Trophoblast cell (in vitro differentiated cells and primary cell): Measurements from ENCODE around the gene TBX15.
A peak's percentile ranks its signal among the peaks of the same experiment; 100 is the strongest.

Source experiments
- DNase-seq, 2 donors: peaks; one replicate each; pipeline ENCODE4 v3.0.0-alpha.2; 2016
- H2AFZ ChIP-seq: 2 replicates; pipeline ENCODE4 v1.6.1; 2013; ENCODE audit warnings: low read length, moderate library complexity, mild to moderate bottlenecking; ENCODE audit not compliant: insufficient read depth, poor library complexity
- H2AK5ac ChIP-seq: 2 replicates; pipeline ENCODE4 v1.6.1; 2013; ENCODE audit warnings: mild to moderate bottlenecking, low read length
- H2BK120ac ChIP-seq: 2 replicates; pipeline ENCODE4 v1.6.1; 2013; ENCODE audit warnings: low read length, mild to moderate bottlenecking, moderate library complexity; ENCODE audit not compliant: insufficient read depth, poor library complexity
- H2BK12ac ChIP-seq: 2 replicates; pipeline ENCODE4 v1.6.1; 2013; ENCODE audit warnings: mild to moderate bottlenecking, low read length, moderate library complexity
- H2BK5ac ChIP-seq: 2 replicates; pipeline ENCODE4 v1.6.1; 2013; ENCODE audit warnings: low read length, low read depth, moderate library complexity, mild to moderate bottlenecking; ENCODE audit not compliant: poor library complexity
- H3K14ac ChIP-seq: 2 replicates; pipeline ENCODE4 v1.6.1; 2013; ENCODE audit warnings: mild to moderate bottlenecking, low read length
- H3K18ac ChIP-seq: 2 replicates; pipeline ENCODE4 v1.6.1; 2013; ENCODE audit warnings: mild to moderate bottlenecking, low read length
- H3K23ac ChIP-seq: 2 replicates; pipeline ENCODE4 v1.6.1; 2013; ENCODE audit warnings: low read length
- H3K27ac ChIP-seq: 2 replicates; pipeline ENCODE4 v1.5.1; 2013; ENCODE audit warnings: low read depth, mild to moderate bottlenecking, inconsistent platforms, low read length, moderate library complexity
- H3K27me3 ChIP-seq: 2 replicates; pipeline ENCODE4 v1.6.1; 2013; ENCODE audit warnings: inconsistent platforms, mild to moderate bottlenecking, low read length, moderate library complexity; ENCODE audit not compliant: insufficient read depth
- H3K36me3 ChIP-seq, 2 experiments: 1 replicate in 1 of 2; 2 replicates in 1 of 2; pipeline ENCODE4 v1.6.1; 2013; ENCODE audit warnings: low read length in 2 of 2, mild to moderate bottlenecking in 2 of 2, moderate library complexity in 1 of 2; ENCODE audit not compliant: insufficient read depth in 2 of 2, control insufficient read depth in 1 of 2
- H3K4ac ChIP-seq: 2 replicates; pipeline ENCODE4 v1.6.1; 2013; ENCODE audit warnings: low read depth, mild to moderate bottlenecking, low read length, moderate library complexity
- H3K4me1 ChIP-seq, 2 experiments: 1 replicate in 1 of 2; 2 replicates in 1 of 2; pipeline ENCODE4 v1.6.1; 2013; ENCODE audit warnings: low read length in 2 of 2, mild to moderate bottlenecking in 2 of 2, moderate library complexity in 1 of 2; ENCODE audit not compliant: insufficient read depth in 2 of 2, control insufficient read depth in 1 of 2
- H3K4me2 ChIP-seq: 2 replicates; pipeline ENCODE4 v1.6.1; 2013; ENCODE audit warnings: inconsistent platforms, mild to moderate bottlenecking, low read length, moderate library complexity
- H3K4me3 ChIP-seq: 2 replicates; pipeline ENCODE4 v1.5.1; 2013; ENCODE audit warnings: mild to moderate bottlenecking, low read depth, low read length, inconsistent platforms
- H3K79me1 ChIP-seq: one replicate; pipeline ENCODE4 v1.6.1; 2013; ENCODE audit warnings: low read length
- H3K79me2 ChIP-seq: 2 replicates; pipeline ENCODE4 v1.6.1; 2013; ENCODE audit warnings: low read length, mild to moderate bottlenecking; ENCODE audit not compliant: control insufficient read depth, insufficient read depth, poor library complexity
- H3K9ac ChIP-seq: 2 replicates; pipeline ENCODE4 v1.6.1; 2013; ENCODE audit warnings: mild to moderate bottlenecking, low read length
- H3K9me3 ChIP-seq: 2 replicates; pipeline ENCODE4 v1.6.1; 2013; ENCODE audit warnings: low read depth, mild to moderate bottlenecking, control low read depth, inconsistent platforms, low read length; ENCODE audit not compliant: insufficient read depth
- H4K12ac ChIP-seq: 2 replicates; pipeline ENCODE4 v1.6.1; 2013; ENCODE audit warnings: low read depth, mild to moderate bottlenecking, low read length, moderate library complexity
- H4K8ac ChIP-seq: 2 replicates; pipeline ENCODE4 v1.6.1; 2013; ENCODE audit warnings: low read depth, mild to moderate bottlenecking, low read length, moderate library complexity
- H4K91ac ChIP-seq: one replicate; pipeline ENCODE4 v1.6.1; 2013; ENCODE audit warnings: low read depth, mild to moderate bottlenecking, low read length, moderate library complexity
- WGBS: extraction: QIAGEN DNeasy Blood & Tissue Kit; methylation state at CpG from one replicate; pipeline ENCODE4 v1.1.7; 2013; ENCODE audit warnings: missing lambda C conversion rate; ENCODE audit not compliant: insufficient read length, insufficient coverage; ENCODE audit errors: extremely low coverage; 5-methylcytosine and 5-hydroxymethylcytosine counted together

TBX15 gene

GRCh38 chr1:118978914-118979701 is 9.0 kb downstream of the TBX15 start:
- H3K14ac ChIP-seq = no peak overlapping the region
- no peaks in the 10 kb centered on the region for H3K79me1 ChIP-seq
- no peak overlapping the region for H3K9ac ChIP-seq
- no CpG with 5 or more reads among the region's 23 CpGs for WGBS
- H2BK5ac ChIP-seq = no peak overlapping the region
- no peak overlapping the region for H2BK120ac ChIP-seq
- no peak overlapping the region for H2BK12ac ChIP-seq
- no peaks in the 10 kb centered on the region for H3K36me3 ChIP-seq
- H4K8ac ChIP-seq = no peak overlapping the region
- peaks cover 4 to 9% of the 10 kb centered on the region in 2 experiments for H3K4me1 ChIP-seq
- peaks cover 8% of the 10 kb centered on the region for H3K9me3 ChIP-seq
- no peak overlapping the region for H2AK5ac ChIP-seq
- peak overlapping the region; percentile 59 for H3K4me2 ChIP-seq
- H3K79me2 ChIP-seq = no peaks in the 10 kb centered on the region
- H3K27me3 ChIP-seq = peaks cover 33% of the 10 kb centered on the region
- DNase-seq = no peak
- H3K18ac ChIP-seq = no peak overlapping the region
- H3K4me3 ChIP-seq = no peak overlapping the region
- no peak overlapping the region for H4K12ac ChIP-seq
- H3K27ac ChIP-seq = no peak overlapping the region
- H3K4ac ChIP-seq = no peak overlapping the region
- H3K23ac ChIP-seq = no peak overlapping the region
- no peak overlapping the region for H4K91ac ChIP-seq
- no peak overlapping the region for H2AFZ ChIP-seq

- Histone ChIP-seq H3K27me3 (peaks cover 18% of the 10 kb centered on the region), H3K27ac (no peak overlapping the region), H4K8ac (no peak overlapping the region), H3K4me3 (no peak overlapping the region), H2BK120ac (no peak overlapping the region), H3K9ac (no peak overlapping the region), H2AK5ac (no peak overlapping the region), H3K79me1 (no peaks in the 10 kb centered on the region), H3K4me1 (peaks cover 2 to 7% of the 10 kb centered on the region in 2 experiments), H2BK5ac (no peak overlapping the region), H2AFZ (no peak overlapping the region), H3K23ac (no peak overlapping the region), H4K12ac (no peak overlapping the region), H3K18ac (no peak overlapping the region), H4K91ac (no peak overlapping the region), H3K4ac (no peak overlapping the region), H3K36me3 (no peaks in the 10 kb centered on the region), H3K9me3 (no peaks in the 10 kb centered on the region), H3K79me2 (no peaks in the 10 kb centered on the region), H3K14ac (no peak overlapping the region), H2BK12ac (no peak overlapping the region), H3K4me2 (no peak overlapping the region)
- WGBS = no CpG with 5 or more reads among the region's 2 CpGs
- no peak for DNase-seq
These were observed 10.5 kb downstream of the TBX15 start for GRCh38 chr1:118977600-118977999.

- H3K79me1 ChIP-seq = no peaks in the 10 kb centered on the region
- no peak overlapping the region for H2BK120ac ChIP-seq
- no peak overlapping the region for H3K4me2 ChIP-seq
- H3K27ac ChIP-seq = no peak overlapping the region
- no peaks in the 10 kb centered on the region for H3K9me3 ChIP-seq
- H3K27me3 ChIP-seq = peaks cover 6% of the 10 kb centered on the region
- DNase-seq = no peak
- H2AFZ ChIP-seq = no peak overlapping the region
- no peak overlapping the region for H4K91ac ChIP-seq
- no peaks in the 10 kb centered on the region for H3K79me2 ChIP-seq
- no peak overlapping the region for H3K18ac ChIP-seq
- no peak overlapping the region for H2BK5ac ChIP-seq
- no peak overlapping the region for H3K9ac ChIP-seq
- H3K4me1 ChIP-seq = peaks cover 0 to 3% of the 10 kb centered on the region in 2 experiments
- WGBS = no CpG with 5 or more reads among the region's 4 CpGs
- H3K14ac ChIP-seq = no peak overlapping the region
- no peak overlapping the region for H2BK12ac ChIP-seq
- no peak overlapping the region for H4K12ac ChIP-seq
- no peaks in the 10 kb centered on the region for H3K36me3 ChIP-seq
- H2AK5ac ChIP-seq = no peak overlapping the region
- H3K4me3 ChIP-seq = no peak overlapping the region
- H3K23ac ChIP-seq = no peak overlapping the region
- no peak overlapping the region for H3K4ac ChIP-seq
- no peak overlapping the region for H4K8ac ChIP-seq
These were observed 13.5 kb downstream of the TBX15 start for GRCh38 chr1:118974661-118975060.

DNA sequence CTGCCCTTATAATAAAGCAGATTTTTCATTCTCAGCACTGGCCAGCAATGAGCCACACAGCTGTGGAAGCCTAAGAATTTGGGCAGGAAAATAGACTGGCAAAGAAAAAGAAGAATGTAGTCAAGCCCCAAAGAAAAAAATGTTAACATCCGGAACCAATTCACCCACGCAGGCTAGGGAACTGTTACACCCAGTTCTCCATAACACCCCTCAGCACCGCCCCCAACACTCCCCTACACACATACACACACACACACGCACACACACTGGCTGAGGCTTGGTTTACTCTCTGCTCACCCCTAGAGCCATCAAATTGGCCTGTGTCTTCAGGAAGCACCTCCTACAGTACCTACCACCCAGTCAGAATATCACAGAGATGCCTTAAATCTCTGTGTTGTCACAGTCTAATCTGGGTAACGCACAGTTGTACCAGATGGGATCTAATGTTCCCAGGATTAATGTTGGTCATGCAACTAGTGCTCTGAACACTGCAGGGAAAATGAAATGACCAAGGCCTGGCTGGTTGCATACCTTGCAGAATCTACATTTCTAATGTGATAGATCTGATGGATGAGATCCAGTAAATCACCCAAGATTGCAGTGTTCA is 14.5 kb downstream of the TBX15 start:
- H3K14ac ChIP-seq = no peak overlapping the region
- H2BK120ac ChIP-seq = no peak overlapping the region
- no peaks in the 10 kb centered on the region for H3K36me3 ChIP-seq
- H3K9ac ChIP-seq = no peak overlapping the region
- WGBS = no CpG with 5 or more reads among the region's 5 CpGs
- no peak overlapping the region for H3K4ac ChIP-seq
- H2BK5ac ChIP-seq = no peak overlapping the region
- H2AK5ac ChIP-seq = no peak overlapping the region
- H3K9me3 ChIP-seq = no peaks in the 10 kb centered on the region
- H3K79me2 ChIP-seq = no peaks in the 10 kb centered on the region
- no peak overlapping the region for H3K18ac ChIP-seq
- DNase-seq = no peak
- no peak overlapping the region for H2BK12ac ChIP-seq
- H3K23ac ChIP-seq = no peak overlapping the region
- no peak overlapping the region for H3K4me2 ChIP-seq
- no peak overlapping the region for H4K12ac ChIP-seq
- no peak overlapping the region for H4K91ac ChIP-seq
- H3K27ac ChIP-seq = no peak overlapping the region
- H3K4me3 ChIP-seq = no peak overlapping the region
- H2AFZ ChIP-seq = no peak overlapping the region
- no peaks in the 10 kb centered on the region for H3K79me1 ChIP-seq
- no peaks in the 10 kb centered on the region for H3K27me3 ChIP-seq
- no peak overlapping the region for H4K8ac ChIP-seq
- H3K4me1 ChIP-seq = no peaks in the 10 kb centered on the region
